ENCODE measurements around the gene EMP1. TPM values are rescaled to one million over a fixed set of nuclear protein-coding genes. Genes with fewer than 3 reads are reported as not detected.

The EMP1 gene
- total and polyA plus RNA-seq, 2 of the 8 experiments (the other 6 are each of a cell fraction or from before 2014, with no cell fraction given), result 0.17 to 0.65 TPM

DNA sequence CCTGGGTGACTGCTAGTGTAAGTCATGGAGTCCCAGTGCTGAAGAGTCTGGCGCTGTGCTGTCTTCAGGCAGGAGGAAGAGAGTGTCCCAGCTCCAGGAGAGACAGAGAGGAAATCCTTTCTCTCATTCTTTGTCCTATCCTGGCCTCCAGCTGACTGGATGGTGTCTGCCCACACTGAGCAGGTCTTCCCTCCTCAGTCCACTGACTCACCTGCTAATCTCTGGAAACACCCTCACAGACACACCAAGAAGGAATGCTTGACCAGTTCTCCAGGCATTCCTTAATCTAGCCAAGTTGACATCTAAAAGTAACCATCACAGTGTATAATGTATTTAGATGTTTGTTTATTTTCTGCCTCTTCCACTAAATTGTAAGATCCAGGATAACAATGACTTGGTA is 53.9 kb downstream of the EMP1 start:
- H3K9ac ChIP-seq (replicated peaks in 1 of 4; ENCODE audit: extremely low read depth in 1 of 4, low read depth in 3 of 4, low read length in 3 of 4), result no peak overlapping the region
- H4K20me1 ChIP-seq (replicated peaks in 1 of 2; ENCODE audit: control insufficient read depth in 1 of 2, insufficient read depth in 2 of 2, low read length in 2 of 2), result no peaks in the 10 kb centered on the region
- H2BK120ac ChIP-seq (replicated peaks; ENCODE audit: low read depth, low read length), result no peak overlapping the region
- no peak overlapping the region for H3K4me3 ChIP-seq (ENCODE audit: extremely low read depth in 1 of 4, insufficient read depth in 2 of 4, low read depth in 3 of 4, low read length in 4 of 4)
- H2BK12ac ChIP-seq (ENCODE audit: low read depth, low read length), result no peak overlapping the region
- H2BK20ac ChIP-seq (ENCODE audit: low read length), result no peak overlapping the region
- no peak overlapping the region for H3K18ac ChIP-seq (ENCODE audit: extremely low read depth, low read length)
- no peaks in the 10 kb centered on the region for H3K36me3 ChIP-seq (ENCODE audit: control insufficient read depth in 2 of 4, insufficient read depth in 4 of 4, low read length in 3 of 4)
- 100% methylated on average over 1 of the region's 1 CpG; no CpG with 5 or more reads in 1 of the 2 experiments for WGBS, 2 experiments (ENCODE audit: extremely low coverage in 1 of 2, insufficient coverage in 1 of 2, insufficient read length in 1 of 2, insufficient replicate concordance in 2 of 2, low coverage in 1 of 2, low lambda C conversion rate in 2 of 2, missing lambda C conversion rate in 1 of 2)
- H3K4ac ChIP-seq (replicated peaks; ENCODE audit: insufficient read length, low read depth, low read length), result no peak overlapping the region
- H3K4me1 ChIP-seq (replicated peaks in 1 of 4; ENCODE audit: control insufficient read depth in 3 of 4, insufficient read depth in 4 of 4, low read length in 3 of 4), result peaks cover 0 to 4% (median 1%) of the 10 kb centered on the region in 4 experiments; a peak in 3 of 7 replicates
- H2BK15ac ChIP-seq (ENCODE audit: low read length), result no peak overlapping the region; the same call in 1 of the 2 replicates
- H4K8ac ChIP-seq (ENCODE audit: extremely low read depth, insufficient read depth, low read length), result no peak overlapping the region
- no peaks in the 10 kb centered on the region for H3K27me3 ChIP-seq (replicated peaks in 1 of 4; ENCODE audit: control insufficient read depth in 3 of 4, extremely low read depth in 1 of 4, insufficient read depth in 3 of 4, low read length in 3 of 4)
- no peaks in the 10 kb centered on the region for H3K79me2 ChIP-seq (ENCODE audit: control insufficient read depth in 1 of 2, insufficient read depth in 2 of 2, low read length in 2 of 2)
- FAIRE-seq (no peak), DNase-seq (ENCODE audit: low read depth in 1 of 2, low spot score in 2 of 2) (no peak)
- no peak overlapping the region for H3K27ac ChIP-seq (ENCODE audit: low read depth, low read length)
- H2AK5ac ChIP-seq (ENCODE audit: low read depth, low read length), result no peak overlapping the region
- H3K4me2 ChIP-seq (ENCODE audit: insufficient read depth in 1 of 2, low read depth in 2 of 2, low read length in 2 of 2), result no peak overlapping the region
- ChIA-PET CTCF (ENCODE audit: partially characterized antibody) (interaction anchor here (0.6 kb wide), 1 partner anchor 56 kb away, joined by 3 read pairs; no protein-coding TSS in a partner anchor), POLR2A (ENCODE audit: partially characterized antibody) (no interaction called here)
- no peak overlapping the region for H4K5ac ChIP-seq (ENCODE audit: insufficient read length, low read depth, low read length)
- H3K23me2 ChIP-seq (ENCODE audit: low read depth, low read length), result no peaks in the 10 kb centered on the region
- H2BK5ac ChIP-seq (ENCODE audit: low read depth, low read length), result no peak overlapping the region
- no peak overlapping the region for H3K23ac ChIP-seq (ENCODE audit: insufficient read length)
- no peak overlapping the region for H4K91ac ChIP-seq (replicated peaks; ENCODE audit: insufficient read length, low read length)
- no peaks in the 10 kb centered on the region for H3K79me1 ChIP-seq (ENCODE audit: low read depth, low read length)
- no peaks in the 10 kb centered on the region for H3K9me3 ChIP-seq (ENCODE audit: insufficient read depth in 2 of 2, low read depth in 1 of 2, low read length in 1 of 2)
- H3K56ac ChIP-seq (replicated peaks; ENCODE audit: insufficient read length, low read depth, low read length), result no peak overlapping the region
- no peak for TF ChIP-seq CBX8 (IDR thresholded peaks at IDR 0.05; ENCODE audit: borderline replicate concordance, low read depth, low read length)
- TF ChIP-seq BCL11A (IDR thresholded peaks at IDR 0.05; ENCODE audit: low read depth in 2 of 2, low read length in 2 of 2), result no peak
- no peak overlapping the region for H3K14ac ChIP-seq (ENCODE audit: insufficient read length)
- no peak overlapping the region for H2AFZ ChIP-seq (ENCODE audit: low read length)

Data from H1 (cell line).